Gastroesophageal sphincter (tissue), 3 donors: ENCODE results near the gene IRGQ.

Experiments used
- CTCF ChIP-seq, 4 experiments: fragments of 200-600 bp in 2 of 4; fragments of 450-650 bp in 2 of 4; sonication (generic) in 1 of 4; IDR thresholded peaks; one replicate each; pipeline ENCODE4 v1.5.1; 2017 to 2019; ENCODE audit warnings: antibody characterized with exemption in 4 of 4, mild to moderate bottlenecking in 2 of 4, moderate library complexity in 2 of 4
- POLR2A ChIP-seq, 2 donors: fragments of 450-650 bp; IDR thresholded peaks; one replicate each; pipeline ENCODE4 v1.6.1; 2017; ENCODE audit warnings: antibody characterized with exemption in 2 of 2, mild to moderate bottlenecking in 2 of 2, moderate library complexity in 1 of 2

GRCh38 chr19:43541920-43542650 is 53.8 kb downstream of the IRGQ start:
- TF ChIP-seq CTCF (IDR thresholded peaks at IDR 0.05) = no peak
- TF ChIP-seq POLR2A (IDR thresholded peaks at IDR 0.05) = no peak
